Kidney (tissue), 14 donors: Measurements from ENCODE around the gene CNTF. TPM values are rescaled to one million over a fixed set of nuclear protein-coding genes. Genes with fewer than 3 reads are reported as not detected.

Source experiments
- DNase-seq, 5 donors: peaks; one replicate each; pipeline ENCODE4 v3.0.0-alpha.2; 2013 to 2020
- FAIRE-seq: peaks from 2 replicates; lab custom pipeline; 2012; peaks lifted over from hg19 to GRCh38; lab: Jason Lieb, UNC
- H3K27ac ChIP-seq, 2 donors: one replicate each; pipeline ENCODE4 v1.7.0; 2013; ENCODE audit warnings: low read depth in 2 of 2, low read length in 2 of 2, inconsistent platforms in 1 of 2
- H3K27me3 ChIP-seq: one replicate; pipeline ENCODE4 v1.7.1; 2013; ENCODE audit warnings: low read length, inconsistent platforms; ENCODE audit not compliant: control insufficient read depth, insufficient read depth
- H3K36me3 ChIP-seq, 3 donors: one replicate each; pipeline versions ENCODE4 v1.7.0 to v1.7.1; 2013; ENCODE audit warnings: low read length in 3 of 3, control low read depth in 1 of 3, inconsistent platforms in 1 of 3; ENCODE audit not compliant: insufficient read depth in 3 of 3, control insufficient read depth in 2 of 3
- H3K4me1 ChIP-seq, 3 donors: one replicate each; pipeline versions ENCODE4 v1.7.0 to v1.7.1; 2013; ENCODE audit warnings: low read length in 3 of 3, inconsistent platforms in 1 of 3, low read depth in 1 of 3; ENCODE audit not compliant: control insufficient read depth in 2 of 3, insufficient read depth in 2 of 3
- H3K4me3 ChIP-seq, 3 donors: one replicate each; pipeline versions ENCODE4 v1.7.0 to v1.8.1; 2013; ENCODE audit warnings: low read length in 3 of 3, control low read depth in 1 of 3, inconsistent platforms in 1 of 3
- H3K9ac ChIP-seq, 3 donors: one replicate each; pipeline versions ENCODE4 v1.7.0 to v1.7.1; 2013; ENCODE audit warnings: low read length in 3 of 3, control low read depth in 1 of 3, inconsistent platforms in 1 of 3
- H3K9me3 ChIP-seq, 3 donors: one replicate each; pipeline versions ENCODE4 v1.7.0 to v1.7.1; 2013; ENCODE audit warnings: low read length in 3 of 3, control low read depth in 1 of 3, inconsistent platforms in 1 of 3; ENCODE audit not compliant: control insufficient read depth in 2 of 3, insufficient read depth in 1 of 3
- intact Hi-C: fragments of 100-400 bp; cut with DNase I; formaldehyde crosslinking; loops from one replicate; pipeline ENCODE4 v1.11.1; 2022
- polyA plus RNA-seq: library from polyadenylated mRNA; stranded (reverse); fragments of 350-450 nt; fragmentation: Illumina TruSeq; extraction: RNeasy Lipid Tissue Mini Kit (QIAGEN cat#74804); gene quantifications from one replicate; pipeline ENCODE4 v1.2.3, GENCODE V29; 2014; ENCODE audit warnings: low read depth, low replicate concordance; ENCODE audit not compliant: insufficient read depth
- total RNA-seq: library from RNA; stranded (reverse); fragmentation: NEBNext Ultra II Directional; extraction: Animal tissue kit (Norgen Biotek cat#: 25700); gene quantifications from one replicate; pipeline ENCODE4 v1.2.1, GENCODE V29; 2021
- TF ChIP-seq, protein P1 (sequence below): IDR thresholded peaks from 3 replicates; pipeline ENCODE4 v1.5.1; 2012; ENCODE audit warnings: mild to moderate bottlenecking, moderate library complexity, borderline replicate concordance; ENCODE audit not compliant: insufficient read depth; ENCODE audit errors: extremely low read depth
- donor health status: control.
- donor health status: control.
- donor health status: control.
- donor health status: control.
- donor health status: control.
- donor health status: DM: yes; HTN: yes; CAD: no.
- donor health status: Normal renal cell carcinoma (clear cell type).

Gene CNTF
- total and polyA plus RNA-seq, 2 donors from 2014 or later = 0.41 to 1.2 TPM

GRCh38 chr11:58625086-58625485, 2.6 kb downstream of the CNTF start:
- Histone ChIP-seq H3K27ac (no peak overlapping the region), H3K9ac (no peak overlapping the region), H3K4me3 (no peak overlapping the region), H3K9me3 (no peaks in the 10 kb centered on the region), H3K4me1 (peaks cover 0 to 7% (median 2%) of the 10 kb centered on the region in 3 donors), H3K27me3 (no peaks in the 10 kb centered on the region), H3K36me3 (peaks cover 7 to 23% (median 17%) of the 10 kb centered on the region in 3 donors)
- no peak for FAIRE-seq
- intact Hi-C loops = no loop called here
- DNase-seq = no peak
- TF ChIP-seq, protein P1, sequence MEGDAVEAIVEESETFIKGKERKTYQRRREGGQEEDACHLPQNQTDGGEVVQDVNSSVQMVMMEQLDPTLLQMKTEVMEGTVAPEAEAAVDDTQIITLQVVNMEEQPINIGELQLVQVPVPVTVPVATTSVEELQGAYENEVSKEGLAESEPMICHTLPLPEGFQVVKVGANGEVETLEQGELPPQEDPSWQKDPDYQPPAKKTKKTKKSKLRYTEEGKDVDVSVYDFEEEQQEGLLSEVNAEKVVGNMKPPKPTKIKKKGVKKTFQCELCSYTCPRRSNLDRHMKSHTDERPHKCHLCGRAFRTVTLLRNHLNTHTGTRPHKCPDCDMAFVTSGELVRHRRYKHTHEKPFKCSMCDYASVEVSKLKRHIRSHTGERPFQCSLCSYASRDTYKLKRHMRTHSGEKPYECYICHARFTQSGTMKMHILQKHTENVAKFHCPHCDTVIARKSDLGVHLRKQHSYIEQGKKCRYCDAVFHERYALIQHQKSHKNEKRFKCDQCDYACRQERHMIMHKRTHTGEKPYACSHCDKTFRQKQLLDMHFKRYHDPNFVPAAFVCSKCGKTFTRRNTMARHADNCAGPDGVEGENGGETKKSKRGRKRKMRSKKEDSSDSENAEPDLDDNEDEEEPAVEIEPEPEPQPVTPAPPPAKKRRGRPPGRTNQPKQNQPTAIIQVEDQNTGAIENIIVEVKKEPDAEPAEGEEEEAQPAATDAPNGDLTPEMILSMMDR = no peak

GRCh38 chr11:58625826-58626460, 3.5 kb downstream of the CNTF start:
- peaks cover 7 to 20% (median 17%) of the 10 kb centered on the region in 3 donors for H3K36me3 ChIP-seq
- DNase-seq = peak in 3 of 5 donors; percentile 25 to 76 (median 67)
- FAIRE-seq = no peak

GRCh38 chr11:58626934-58627483, 4.5 kb downstream of the CNTF start:
- TF ChIP-seq, protein P1 = no peak
- DNase-seq (no peak), FAIRE-seq (no peak)
- Histone ChIP-seq H3K27me3 (no peaks in the 10 kb centered on the region), H3K9ac (no peak overlapping the region), H3K27ac (no peak overlapping the region), H3K36me3 (peaks cover 7 to 17% (median 15%) of the 10 kb centered on the region in 3 donors), H3K4me3 (no peak overlapping the region), H3K4me1 (peaks cover 0 to 7% (median 2%) of the 10 kb centered on the region in 3 donors), H3K9me3 (no peaks in the 10 kb centered on the region)
- intact Hi-C loops = no loop called here

More at GRCh38 chr11:58625826-58626460, 3.5 kb downstream of the CNTF start:
- no peaks in the 10 kb centered on the region for H3K27me3 ChIP-seq
- TF ChIP-seq, protein P1 = no peak
- H3K9ac ChIP-seq = no peak overlapping the region
- H3K9me3 ChIP-seq = no peaks in the 10 kb centered on the region
- peak overlapping the region in 1 of 2 donors; percentile 28 for H3K27ac ChIP-seq
- H3K4me3 ChIP-seq = no peak overlapping the region
- peaks cover 0 to 7% (median 2%) of the 10 kb centered on the region in 3 donors for H3K4me1 ChIP-seq
- intact Hi-C loops = no loop called here
